ENCODE data around the gene RHBDD2.
A peak's percentile ranks its signal among the peaks of the same experiment; 100 is the strongest.

Gene RHBDD2

GRCh38 chr7:75920431-75921161 lies 41.8 kb downstream of the RHBDD2 start:
- DNase-seq (ENCODE audit: low spot score), result peak; percentile 19

GRCh38 chr7:75921479-75921878 lies 42.6 kb downstream of the RHBDD2 start:
- no peak for DNase-seq (ENCODE audit: low spot score)

DNA sequence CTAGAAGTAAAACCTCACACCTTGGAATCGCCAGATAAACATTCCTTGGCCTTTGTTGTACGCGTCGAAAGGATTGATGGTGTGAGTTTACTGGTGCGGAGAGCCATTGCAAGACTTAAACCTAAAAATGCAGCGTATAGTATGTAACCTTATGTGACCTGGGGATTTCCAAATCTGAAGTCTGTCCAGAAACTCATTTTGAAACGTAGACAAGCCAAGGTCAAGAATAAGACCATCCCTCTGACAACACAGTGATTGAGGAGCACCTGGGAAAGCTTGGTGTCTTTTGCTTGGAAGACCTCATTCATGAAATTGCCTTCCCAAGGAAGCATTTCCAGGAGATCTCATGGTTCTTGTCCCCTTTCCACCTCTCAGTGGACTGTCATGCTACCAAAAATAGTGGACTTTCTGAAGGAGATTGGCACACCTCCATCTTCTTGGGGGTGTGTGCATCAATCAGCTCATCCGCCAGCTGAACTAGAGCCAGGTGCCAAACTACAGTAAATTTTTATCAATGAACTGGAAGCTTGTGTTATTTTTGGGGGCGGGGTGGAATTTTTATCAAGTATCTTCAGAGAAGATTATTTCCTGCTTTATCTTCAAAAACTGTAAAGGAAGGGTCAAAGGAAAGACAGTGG lies 44.3 kb downstream of the RHBDD2 start:
- no peak for DNase-seq (ENCODE audit: low spot score)

- DNase-seq (ENCODE audit: low spot score), result no peak
Observed at GRCh38 chr7:75924256-75924655, 45.4 kb downstream of the RHBDD2 start.

- DNase-seq (ENCODE audit: low spot score), result no peak
Observed at GRCh38 chr7:75924889-75925288, 46.1 kb downstream of the RHBDD2 start.

- no peak for DNase-seq (ENCODE audit: low spot score)
Observed at GRCh38 chr7:75925717-75926435, 47.0 kb downstream of the RHBDD2 start.

GRCh38 chr7:75928568-75928914 lies 49.7 kb downstream of the RHBDD2 start:
- no peak for DNase-seq (ENCODE audit: low spot score)

- no peak for DNase-seq (ENCODE audit: low spot score)
Observed at GRCh38 chr7:75931680-75932079, 52.8 kb downstream of the RHBDD2 start.

- DNase-seq (ENCODE audit: low spot score), result no peak
Observed at GRCh38 chr7:75937958-75938786, 59.3 kb downstream of the RHBDD2 start.
